Mucosa of stomach (tissue), 1 donor: ENCODE measurements around the gene ABCD3.

ENCODE experiments used
- H3K27me3 ChIP-seq: one replicate; pipeline ENCODE4 v1.7.0; 2013; ENCODE audit warnings: mild to moderate bottlenecking, low read length; ENCODE audit not compliant: control insufficient read depth, insufficient read depth
- H3K36me3 ChIP-seq: one replicate; pipeline ENCODE4 v1.7.0; 2013; ENCODE audit warnings: low read length; ENCODE audit not compliant: control insufficient read depth, insufficient read depth
- H3K4me1 ChIP-seq: one replicate; pipeline ENCODE4 v1.7.0; 2013; ENCODE audit warnings: mild to moderate bottlenecking, low read length; ENCODE audit not compliant: control insufficient read depth, insufficient read depth
- H3K4me3 ChIP-seq: one replicate; pipeline ENCODE4 v1.7.0; 2013; ENCODE audit warnings: low read length
- H3K9ac ChIP-seq: one replicate; pipeline ENCODE4 v1.7.0; 2013; ENCODE audit warnings: mild to moderate bottlenecking, low read length, moderate library complexity
- H3K9me3 ChIP-seq: one replicate; pipeline ENCODE4 v1.7.0; 2013; ENCODE audit warnings: mild to moderate bottlenecking, low read length, moderate library complexity; ENCODE audit not compliant: control insufficient read depth
- donor health status: Pancreatic carcinoma.

Gene ABCD3

GRCh38 chr1:94535879-94536278, 117.7 kb downstream of the ABCD3 start:
- Histone ChIP-seq H3K36me3 (no peaks in the 10 kb centered on the region), H3K4me1 (peaks cover 15% of the 10 kb centered on the region), H3K9ac (no peak overlapping the region), H3K27me3 (no peaks in the 10 kb centered on the region), H3K9me3 (no peaks in the 10 kb centered on the region), H3K4me3 (no peak overlapping the region)

- no peak overlapping the region for H3K9ac ChIP-seq
- no peaks in the 10 kb centered on the region for H3K9me3 ChIP-seq
- no peak overlapping the region for H3K4me3 ChIP-seq
- no peaks in the 10 kb centered on the region for H3K27me3 ChIP-seq
- peaks cover 16% of the 10 kb centered on the region for H3K4me1 ChIP-seq
- H3K36me3 ChIP-seq = no peaks in the 10 kb centered on the region
Measured at GRCh38 chr1:94537254-94537653, 119.1 kb downstream of the ABCD3 start.

GRCh38 chr1:94538243-94538827, 120.1 kb downstream of the ABCD3 start:
- Histone ChIP-seq H3K27me3 (no peaks in the 10 kb centered on the region), H3K9me3 (no peaks in the 10 kb centered on the region), H3K4me3 (no peak overlapping the region), H3K36me3 (no peaks in the 10 kb centered on the region), H3K9ac (peak overlapping the region; percentile 37), H3K4me1 (peaks cover 22% of the 10 kb centered on the region)

- Histone ChIP-seq H3K4me3 (no peak overlapping the region), H3K36me3 (no peaks in the 10 kb centered on the region), H3K27me3 (no peaks in the 10 kb centered on the region), H3K9me3 (no peaks in the 10 kb centered on the region), H3K4me1 (peaks cover 28% of the 10 kb centered on the region), H3K9ac (no peak overlapping the region)
Measured at GRCh38 chr1:94539496-94539895, 121.3 kb downstream of the ABCD3 start.

DNA sequence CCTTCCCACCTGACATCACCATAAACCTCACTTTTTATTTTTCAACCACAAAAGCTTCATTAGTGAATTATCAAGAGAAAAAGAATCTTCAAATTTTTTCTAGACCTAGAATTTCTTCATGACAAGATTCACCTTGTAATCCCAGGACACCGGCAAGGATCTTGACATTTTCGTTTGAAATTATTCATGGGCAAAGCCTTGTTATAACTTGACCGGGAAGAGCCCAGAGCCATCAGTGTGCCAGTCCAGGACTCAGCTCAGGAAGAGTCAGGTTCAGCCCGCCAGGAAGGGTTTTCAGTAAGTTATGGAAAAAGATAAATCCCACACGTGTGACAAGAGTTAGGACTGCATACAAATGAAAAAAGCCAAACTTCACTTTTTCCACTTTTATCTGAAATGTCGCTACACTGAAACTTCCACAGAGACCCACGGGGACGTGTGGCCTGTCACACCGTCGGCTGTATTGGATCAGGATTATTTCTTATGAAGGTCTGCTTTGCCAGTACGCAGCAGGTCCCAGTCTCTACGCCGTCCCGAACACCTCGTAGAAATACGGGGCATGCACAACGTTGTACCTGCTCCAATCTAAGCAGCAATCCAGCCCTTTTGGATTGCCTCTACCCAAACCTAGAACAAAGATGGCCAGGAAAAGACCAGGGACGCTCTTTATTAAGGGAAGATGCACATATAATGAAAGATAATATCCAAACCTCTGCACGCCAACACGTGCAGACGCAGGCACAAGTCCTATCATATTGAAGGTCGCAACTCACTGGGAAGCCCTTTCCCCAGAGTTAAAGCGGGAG, 122.5 kb downstream of the ABCD3 start:
- H3K36me3 ChIP-seq = no peaks in the 10 kb centered on the region
- peak overlapping the region; percentile 82 for H3K9ac ChIP-seq
- H3K4me1 ChIP-seq = peaks cover 28% of the 10 kb centered on the region
- H3K4me3 ChIP-seq = peak overlapping the region; percentile 86
- no peaks in the 10 kb centered on the region for H3K9me3 ChIP-seq
- H3K27me3 ChIP-seq = no peaks in the 10 kb centered on the region

DNA sequence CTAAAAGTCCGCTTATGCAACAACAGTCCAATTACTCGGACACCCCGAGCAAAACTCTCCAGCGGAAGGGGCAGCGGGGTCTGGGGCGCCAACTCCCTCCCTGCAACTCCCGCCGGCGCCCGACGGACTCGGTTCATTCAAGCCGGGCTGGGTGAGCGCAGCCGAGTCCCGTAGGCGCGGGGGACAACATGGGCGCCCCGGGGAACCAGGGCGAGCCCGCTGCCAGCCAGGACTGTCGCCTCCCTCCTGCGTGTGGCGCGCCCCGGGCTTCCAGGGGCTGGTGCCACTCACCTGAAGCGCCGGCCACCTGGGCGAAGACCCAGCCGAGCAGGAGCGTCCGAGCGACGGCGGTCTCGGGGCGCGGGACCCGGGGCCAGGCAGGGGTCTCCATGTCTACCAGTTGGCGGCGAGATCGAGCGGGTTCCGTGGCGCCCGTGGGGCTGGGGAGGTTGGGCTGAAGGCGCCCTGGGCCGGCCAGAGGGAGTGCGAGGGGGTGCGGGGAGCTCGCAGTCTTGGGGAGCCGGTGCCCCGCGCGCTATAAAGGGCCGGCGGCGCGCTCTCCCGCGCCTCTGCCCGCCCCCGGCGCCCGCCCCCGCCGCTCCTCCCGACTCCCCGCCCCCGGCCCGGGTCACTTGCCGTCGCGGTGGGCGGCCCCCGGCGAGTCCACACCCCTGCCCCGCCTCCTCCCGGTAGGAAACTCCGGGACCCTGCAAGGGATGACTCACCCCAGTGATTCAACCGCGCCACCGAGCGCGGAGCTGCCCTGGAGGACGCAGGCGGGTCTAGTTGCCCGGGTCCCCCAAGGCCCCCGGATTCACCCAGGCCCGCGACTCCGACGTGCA, 123.3 kb downstream of the ABCD3 start, which contains the start of gene F3:
TSS of gene F3 (minus strand) at position 514 of the 842 bp plus-strand sequence. CDS start at position 391, 123 bp downstream.
- peak within 1 kb of the TSS; percentile 95 for H3K9ac ChIP-seq
- H3K4me1 ChIP-seq = peaks cover 28% of the 10 kb centered on the region
- no peaks in the 10 kb centered on the region for H3K27me3 ChIP-seq
- no peaks in the 10 kb centered on the region for H3K9me3 ChIP-seq
- H3K36me3 ChIP-seq = no peaks in the 10 kb centered on the region
- peak within 1 kb of the TSS; percentile 86 for H3K4me3 ChIP-seq

GRCh38 chr1:94542088-94542870, 124.1 kb downstream of the ABCD3 start:
- Histone ChIP-seq H3K9me3 (no peaks in the 10 kb centered on the region), H3K9ac (peak overlapping the region; percentile 95), H3K36me3 (no peaks in the 10 kb centered on the region), H3K27me3 (no peaks in the 10 kb centered on the region), H3K4me3 (peak overlapping the region; percentile 83), H3K4me1 (peaks cover 26% of the 10 kb centered on the region)

DNA sequence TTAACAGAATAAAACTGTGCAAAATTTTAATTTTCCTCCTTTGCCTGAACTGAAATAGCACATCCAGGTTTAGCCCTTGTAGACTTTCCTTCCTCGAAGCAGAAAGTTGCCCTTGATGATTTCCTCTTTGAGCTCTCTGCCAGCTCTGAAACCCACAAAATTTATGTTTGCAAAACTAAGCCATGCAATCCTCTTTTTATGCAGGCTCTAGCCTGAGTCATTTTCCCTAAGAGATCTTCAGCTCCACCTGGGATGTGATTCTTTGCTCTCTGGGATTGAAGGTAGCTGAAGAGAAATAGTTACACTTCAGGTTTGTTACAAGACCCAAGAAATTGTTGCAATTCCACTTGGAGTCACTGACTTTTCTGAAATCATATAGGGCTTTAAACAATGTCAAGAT, 124.8 kb downstream of the ABCD3 start:
- Histone ChIP-seq H3K4me3 (no peak overlapping the region), H3K9ac (no peak overlapping the region), H3K9me3 (no peaks in the 10 kb centered on the region), H3K36me3 (no peaks in the 10 kb centered on the region), H3K4me1 (peaks cover 21% of the 10 kb centered on the region), H3K27me3 (no peaks in the 10 kb centered on the region)

- H3K36me3 ChIP-seq = no peaks in the 10 kb centered on the region
- H3K27me3 ChIP-seq = no peaks in the 10 kb centered on the region
- H3K4me1 ChIP-seq = peaks cover 13% of the 10 kb centered on the region
- H3K9me3 ChIP-seq = no peaks in the 10 kb centered on the region
- H3K4me3 ChIP-seq = no peak overlapping the region
- H3K9ac ChIP-seq = no peak overlapping the region
Measured at GRCh38 chr1:94543893-94544635, 125.9 kb downstream of the ABCD3 start.

- Histone ChIP-seq H3K27me3 (no peaks in the 10 kb centered on the region), H3K9me3 (no peaks in the 10 kb centered on the region), H3K4me3 (no peak overlapping the region), H3K4me1 (peaks cover 20% of the 10 kb centered on the region), H3K9ac (no peak overlapping the region), H3K36me3 (no peaks in the 10 kb centered on the region)
Measured at GRCh38 chr1:94544706-94545490, 126.7 kb downstream of the ABCD3 start.
